ENCODE data around the gene SLC35A1. TPM values are rescaled to one million over a fixed set of nuclear protein-coding genes. Genes with fewer than 3 reads are reported as not detected.

SLC35A1 gene
- total RNA-seq, 1 donor from 2014 or later, result 34.6 TPM

DNA sequence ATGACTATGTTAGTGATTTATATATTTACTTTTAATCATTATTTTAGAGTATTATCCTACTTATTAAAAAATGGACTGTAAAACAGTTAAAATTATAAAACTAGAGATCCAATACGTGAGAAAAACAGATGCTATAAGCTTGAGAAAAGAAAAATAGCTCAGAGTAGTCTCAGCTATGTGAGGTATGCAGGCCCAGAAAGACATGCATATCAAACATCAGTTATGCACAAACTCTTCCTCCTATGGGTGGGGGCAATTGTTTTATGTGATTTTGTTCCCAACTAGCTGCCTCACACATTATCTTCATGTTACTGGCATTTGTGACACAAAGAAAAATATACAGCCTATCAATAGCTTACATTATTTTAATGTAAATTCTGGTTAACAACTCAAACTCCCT, 88.2 kb downstream of the SLC35A1 start:
- Mint-ChIP-seq H3K36me3 (peaks cover 16% of the 10 kb centered on the region), H3K27ac (no peak overlapping the region), H3K4me3 (no peak overlapping the region), H3K9me3 (no peaks in the 10 kb centered on the region), H3K27me3 (ENCODE audit: insufficient read depth, low read depth) (no peaks in the 10 kb centered on the region), H3K4me1 (no peaks in the 10 kb centered on the region)
- no peaks in the 10 kb centered on the region for H3K79me2 ChIP-seq (ENCODE audit: low read depth)
- DNase-seq (ENCODE audit: low spot score), result no peak
- H3K4me3 ChIP-seq, result no peak overlapping the region
- TF ChIP-seq EZH2 (IDR thresholded peaks at IDR 0.05), result no peak
- no peak for TF ChIP-seq EZH2phosphoT487 (IDR thresholded peaks at IDR 0.05)
- no peaks in the 10 kb centered on the region for H3K9me3 ChIP-seq (ENCODE audit: low read depth)
- H2AFZ ChIP-seq (replicated peaks), result no peak overlapping the region
- no peak overlapping the region for H3K4me2 ChIP-seq
- no peaks in the 10 kb centered on the region for H3F3A ChIP-seq (ENCODE audit: low read depth)
- H3K4me1 ChIP-seq, result no peaks in the 10 kb centered on the region
- H4K20me1 ChIP-seq (ENCODE audit: low read depth), result no peaks in the 10 kb centered on the region
- H3K27ac ChIP-seq, result no peak overlapping the region
- no peak overlapping the region for H3K9ac ChIP-seq
- peaks cover 8% of the 10 kb centered on the region for H3K36me3 ChIP-seq
- H3K27me3 ChIP-seq, result no peaks in the 10 kb centered on the region

Small RNA genes within 50 kb of the gene (small RNA-seq; reads per million reads assigned to genes)
- gene AL049697.2, result not detected
- gene RNU6-444P, result not detected

Other genes with a start within 250 kb of the SLC35A1 start
- gene SMIM8, start 150.4 kb upstream of the SLC35A1 start, total RNA-seq (ENCODE audit: low replicate concordance), result 18.7 and 31.7 TPM in 2 replicates
- gene GJB7, start 143.7 kb upstream of the SLC35A1 start, total RNA-seq (ENCODE audit: low replicate concordance), result 2.0 and 2.4 TPM in 2 replicates
- 2.6 and 3.1 TPM in 2 replicates for gene C6orf163, start 128.2 kb upstream of the SLC35A1 start, total RNA-seq (ENCODE audit: low replicate concordance)
- 0.52 and 0.53 TPM in 2 replicates for gene CFAP206, start 65.0 kb upstream of the SLC35A1 start, total RNA-seq (ENCODE audit: low replicate concordance)
- 39.0 and 53.6 TPM in 2 replicates for gene RARS2, start 117.0 kb downstream of the SLC35A1 start, total RNA-seq (ENCODE audit: low replicate concordance)
- gene ORC3, start 117.2 kb downstream of the SLC35A1 start, total RNA-seq (ENCODE audit: low replicate concordance), result 76.0 and 99.3 TPM in 2 replicates
- gene AKIRIN2, start 229.3 kb downstream of the SLC35A1 start, total RNA-seq (ENCODE audit: low replicate concordance), result 46.2 and 76.7 TPM in 2 replicates